GM12874 (cell line): ENCODE data around the gene SCTR.

Experiments
- CTCF ChIP-seq: IDR thresholded peaks from 2 replicates; pipeline ENCODE4 v1.5.1; 2011; ENCODE audit warnings: low read depth, mild to moderate bottlenecking, control low read depth, low read length, moderate library complexity; ENCODE audit not compliant: insufficient read depth

SCTR gene

GRCh38 chr2:119415630-119416029 is 108.7 kb downstream of the SCTR start:
- TF ChIP-seq CTCF, result no peak

GRCh38 chr2:119414894-119415293 is 109.4 kb downstream of the SCTR start:
- no peak for TF ChIP-seq CTCF

- no peak for TF ChIP-seq CTCF
Observed at GRCh38 chr2:119409506-119409905, 114.8 kb downstream of the SCTR start.

GRCh38 chr2:119408221-119408619 is 116.1 kb downstream of the SCTR start:
- no peak for TF ChIP-seq CTCF

- TF ChIP-seq CTCF, result peak; percentile 70
Observed at GRCh38 chr2:119407430-119408220, 116.7 kb downstream of the SCTR start.

GRCh38 chr2:119405151-119405550 is 119.1 kb downstream of the SCTR start:
- TF ChIP-seq CTCF, result no peak

- TF ChIP-seq CTCF, result no peak
Observed at GRCh38 chr2:119402645-119403560, 121.4 kb downstream of the SCTR start.
